Adrenal gland (tissue), 5 donors: Measurements from ENCODE around the gene DIAPH3.

Experiments used
- POLR2A ChIP-seq, 2 donors: fragments of 450-650 bp; IDR thresholded peaks; one replicate each; pipeline ENCODE4 v1.6.1; 2017; ENCODE audit warnings: antibody characterized with exemption in 2 of 2, mild to moderate bottlenecking in 2 of 2, moderate library complexity in 1 of 2
- TF ChIP-seq, protein P1 (sequence below), 6 experiments: fragments of 450-650 bp in 4 of 6; fragments of 200-600 bp in 2 of 6; sonication (generic) in 1 of 6; IDR thresholded peaks; 1 replicate in 5 of 6; 2 replicates in 1 of 6; pipeline versions ENCODE4 v1.5.1 to v1.8.0; 2016 to 2021; ENCODE audit warnings: antibody characterized with exemption in 6 of 6, mild to moderate bottlenecking in 2 of 6, moderate library complexity in 1 of 6
- donor health status: DM: no; HTN: no; CAD: no.

DNA sequence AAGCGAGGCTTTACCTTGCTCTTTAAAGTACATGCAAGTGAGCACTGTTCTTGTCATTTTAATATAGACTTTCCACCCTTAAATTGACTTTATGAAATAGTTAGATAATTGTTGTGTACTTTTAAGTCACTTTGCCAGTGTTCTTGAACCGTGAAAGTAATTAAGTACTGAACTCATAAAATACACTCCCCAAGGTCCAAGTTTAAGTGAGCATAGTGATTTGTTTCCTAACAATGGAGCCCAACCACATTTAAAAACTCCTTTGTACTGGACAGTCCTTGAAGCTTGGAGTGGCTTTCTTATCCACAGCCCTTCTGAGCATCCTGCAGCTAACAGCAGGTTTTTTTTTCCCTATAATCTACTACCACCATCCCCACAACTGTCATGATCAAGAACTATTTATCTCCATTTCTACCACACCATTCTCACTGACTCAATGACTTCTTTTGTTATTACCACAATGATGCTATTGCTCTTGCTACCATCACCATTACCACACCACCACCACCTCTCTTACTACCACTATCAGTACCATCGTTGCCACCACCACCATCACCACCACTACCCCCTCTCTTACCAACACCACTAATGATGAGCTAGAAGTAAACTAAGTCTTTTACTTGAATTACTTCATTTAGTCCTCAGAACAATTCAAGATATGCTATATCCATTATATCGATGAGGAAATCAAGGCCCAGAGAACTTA, 452.6 kb downstream of the DIAPH3 start:
- TF ChIP-seq, protein P1, sequence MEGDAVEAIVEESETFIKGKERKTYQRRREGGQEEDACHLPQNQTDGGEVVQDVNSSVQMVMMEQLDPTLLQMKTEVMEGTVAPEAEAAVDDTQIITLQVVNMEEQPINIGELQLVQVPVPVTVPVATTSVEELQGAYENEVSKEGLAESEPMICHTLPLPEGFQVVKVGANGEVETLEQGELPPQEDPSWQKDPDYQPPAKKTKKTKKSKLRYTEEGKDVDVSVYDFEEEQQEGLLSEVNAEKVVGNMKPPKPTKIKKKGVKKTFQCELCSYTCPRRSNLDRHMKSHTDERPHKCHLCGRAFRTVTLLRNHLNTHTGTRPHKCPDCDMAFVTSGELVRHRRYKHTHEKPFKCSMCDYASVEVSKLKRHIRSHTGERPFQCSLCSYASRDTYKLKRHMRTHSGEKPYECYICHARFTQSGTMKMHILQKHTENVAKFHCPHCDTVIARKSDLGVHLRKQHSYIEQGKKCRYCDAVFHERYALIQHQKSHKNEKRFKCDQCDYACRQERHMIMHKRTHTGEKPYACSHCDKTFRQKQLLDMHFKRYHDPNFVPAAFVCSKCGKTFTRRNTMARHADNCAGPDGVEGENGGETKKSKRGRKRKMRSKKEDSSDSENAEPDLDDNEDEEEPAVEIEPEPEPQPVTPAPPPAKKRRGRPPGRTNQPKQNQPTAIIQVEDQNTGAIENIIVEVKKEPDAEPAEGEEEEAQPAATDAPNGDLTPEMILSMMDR (IDR thresholded peaks at IDR 0.05), result no peak
- no peak for TF ChIP-seq POLR2A (IDR thresholded peaks at IDR 0.05)
